Mucosa of rectum (tissue), 2 donors: Measurements from ENCODE around the gene SLC5A1.

Experiments
- H3K27ac ChIP-seq, 2 donors: one replicate each; pipeline ENCODE4 v1.7.0; 2013; ENCODE audit warnings: inconsistent platforms in 2 of 2, low read depth in 2 of 2, low read length in 2 of 2
- H3K27me3 ChIP-seq, 2 donors: one replicate each; pipeline ENCODE4 v1.7.0; 2013; ENCODE audit warnings: low read length in 2 of 2; ENCODE audit not compliant: control insufficient read depth in 2 of 2, insufficient read depth in 2 of 2
- H3K36me3 ChIP-seq, 2 donors: one replicate each; pipeline ENCODE4 v1.7.0; 2013; ENCODE audit warnings: low read length in 2 of 2; ENCODE audit not compliant: control insufficient read depth in 2 of 2, insufficient read depth in 2 of 2
- H3K4me1 ChIP-seq, 2 donors: one replicate each; pipeline ENCODE4 v1.7.0; 2013; ENCODE audit warnings: low read length in 2 of 2, mild to moderate bottlenecking in 1 of 2; ENCODE audit not compliant: control insufficient read depth in 2 of 2, insufficient read depth in 2 of 2
- H3K4me3 ChIP-seq, 2 donors: one replicate each; pipeline ENCODE4 v1.7.0; 2013; ENCODE audit warnings: low read length in 2 of 2
- H3K9ac ChIP-seq, 2 donors: one replicate each; pipeline ENCODE4 v1.7.0; 2013; ENCODE audit warnings: low read length in 2 of 2, low read depth in 1 of 2, mild to moderate bottlenecking in 1 of 2
- H3K9me3 ChIP-seq, 2 donors: one replicate each; pipeline ENCODE4 v1.7.0; 2013; ENCODE audit warnings: low read length in 2 of 2; ENCODE audit not compliant: control insufficient read depth in 2 of 2
- donor health status: healthy.
- donor health status: Normal muscosa, but diverticular disease.

The SLC5A1 gene

DNA sequence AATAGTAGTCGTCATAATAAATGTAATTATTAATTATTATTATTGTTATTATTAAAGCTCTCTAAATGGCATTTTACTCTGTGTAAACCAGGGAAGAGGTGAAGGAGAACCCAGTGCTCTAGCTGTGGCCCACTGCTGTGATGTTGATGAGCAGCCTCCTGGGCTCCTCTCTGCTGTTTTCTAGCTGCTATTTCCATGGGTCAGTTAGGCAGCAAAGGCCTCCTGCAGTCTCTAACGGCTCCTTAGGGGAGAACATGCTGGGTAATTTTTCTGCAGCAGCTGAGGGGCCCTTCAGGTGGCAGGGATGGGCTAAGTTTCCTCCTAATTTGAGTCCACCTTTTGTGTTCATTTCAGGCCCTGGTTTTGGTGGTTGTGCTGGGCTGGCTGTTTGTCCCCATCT is 24.6 kb downstream of the SLC5A1 start:
- Histone ChIP-seq H3K9me3 (no peaks in the 10 kb centered on the region), H3K4me1 (no peaks in the 10 kb centered on the region), H3K27ac (no peak overlapping the region), H3K4me3 (no peak overlapping the region), H3K36me3 (no peaks in the 10 kb centered on the region), H3K9ac (no peak overlapping the region), H3K27me3 (peaks cover 0 to 3% of the 10 kb centered on the region in 2 donors)

DNA sequence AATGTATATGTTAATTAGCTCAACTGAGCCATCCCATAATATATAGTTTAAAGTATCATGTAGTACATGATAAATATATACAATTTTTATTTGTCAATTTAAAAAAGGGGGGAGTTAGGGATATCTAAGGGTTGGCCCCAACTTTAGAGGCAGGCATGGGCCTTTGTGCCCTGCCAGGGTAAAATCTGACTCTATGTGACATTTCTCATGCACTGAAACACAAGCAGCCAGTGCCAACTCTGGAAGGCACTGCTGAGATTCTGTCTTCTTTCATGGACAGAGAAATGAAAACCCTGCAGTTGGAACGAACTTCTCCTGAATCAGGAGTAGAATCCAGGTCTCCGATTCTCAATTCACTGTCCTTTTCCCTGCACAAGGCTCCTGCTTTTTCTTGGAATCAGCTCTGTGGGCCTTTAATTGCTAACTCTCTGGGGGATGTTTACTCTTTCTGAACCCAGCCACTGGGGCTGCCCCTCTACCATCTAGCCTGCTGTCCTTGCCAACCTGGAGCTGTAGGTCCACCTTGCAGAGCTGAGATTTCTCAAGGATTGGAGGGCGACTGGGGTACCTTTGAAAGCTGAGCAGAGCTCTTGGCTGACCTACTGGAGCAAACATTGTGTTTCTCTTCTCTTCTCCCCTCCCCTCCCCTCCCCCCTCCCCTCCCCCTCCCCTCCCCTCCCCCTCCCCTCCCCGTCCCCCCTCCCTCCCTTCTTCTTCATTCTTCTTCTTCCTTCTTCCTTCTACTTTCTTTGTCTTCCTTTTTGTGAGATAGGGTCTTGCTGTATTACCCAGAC is 26.7 kb downstream of the SLC5A1 start:
- H3K27ac ChIP-seq, result peak overlapping the region in 1 of 2 donors; percentile 37
- no peak overlapping the region for H3K4me3 ChIP-seq
- H3K9me3 ChIP-seq, result no peaks in the 10 kb centered on the region
- no peaks in the 10 kb centered on the region for H3K36me3 ChIP-seq
- H3K27me3 ChIP-seq, result peaks cover 0 to 3% of the 10 kb centered on the region in 2 donors
- peaks cover 2 to 5% of the 10 kb centered on the region in 2 donors for H3K4me1 ChIP-seq
- H3K9ac ChIP-seq, result no peak overlapping the region

DNA sequence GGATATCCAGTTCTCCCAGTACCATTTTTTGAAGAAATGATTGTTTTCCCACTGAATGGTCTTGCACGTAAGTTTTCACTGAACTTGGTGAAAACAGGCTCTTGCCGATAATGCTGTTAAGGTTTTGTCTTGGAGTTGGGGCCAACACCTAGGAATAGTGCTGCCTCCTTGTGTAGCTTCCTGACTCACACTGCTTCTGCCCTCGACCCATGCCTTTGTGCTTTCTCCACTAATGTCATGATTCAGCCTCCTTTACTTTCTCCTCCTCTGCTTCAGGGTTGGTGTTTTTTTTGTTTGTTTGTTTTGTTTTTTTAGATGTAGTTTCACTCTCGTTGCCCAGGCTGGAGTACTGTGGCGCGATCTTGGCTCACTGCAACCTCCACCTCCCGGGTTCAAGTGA is 30.2 kb downstream of the SLC5A1 start:
- Histone ChIP-seq H3K4me1 (peaks cover 12 to 13% of the 10 kb centered on the region in 2 donors), H3K36me3 (no peaks in the 10 kb centered on the region), H3K4me3 (no peak overlapping the region), H3K9me3 (no peaks in the 10 kb centered on the region), H3K9ac (no peak overlapping the region), H3K27ac (no peak overlapping the region), H3K27me3 (no peaks in the 10 kb centered on the region)

DNA sequence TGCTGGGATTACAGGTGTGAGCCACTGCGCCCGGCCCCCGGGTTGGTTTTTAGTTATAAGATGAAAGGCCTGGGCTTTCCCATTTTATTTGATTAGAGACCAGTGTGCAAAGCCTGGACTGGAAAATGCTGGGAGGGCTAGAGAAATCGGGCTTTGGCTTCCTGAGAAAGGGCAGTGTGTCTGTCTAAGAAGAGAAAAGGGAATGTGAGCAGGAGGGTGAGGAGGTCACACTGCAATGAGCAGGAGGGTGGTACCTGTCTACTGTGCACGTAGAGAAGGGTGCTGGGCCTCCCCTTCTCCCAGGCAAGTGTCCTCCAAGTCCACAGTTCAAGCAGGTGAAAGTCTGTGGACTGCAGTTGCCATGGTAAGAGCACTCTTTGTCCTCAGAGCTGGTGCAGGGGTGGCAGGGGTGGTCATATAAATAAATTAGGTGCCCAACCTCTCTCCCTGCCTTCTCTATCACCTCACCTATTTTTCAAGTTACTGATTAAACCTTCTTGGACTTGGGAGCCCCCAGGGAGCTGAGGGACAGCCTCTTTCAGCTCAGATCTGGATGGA is 30.8 kb downstream of the SLC5A1 start:
- H3K27ac ChIP-seq, result peak overlapping the region in 1 of 2 donors; percentile 51
- H3K36me3 ChIP-seq, result no peaks in the 10 kb centered on the region
- H3K4me1 ChIP-seq, result peaks cover 12 to 13% of the 10 kb centered on the region in 2 donors
- H3K27me3 ChIP-seq, result no peaks in the 10 kb centered on the region
- no peak overlapping the region for H3K9ac ChIP-seq
- no peaks in the 10 kb centered on the region for H3K9me3 ChIP-seq
- H3K4me3 ChIP-seq, result no peak overlapping the region

DNA sequence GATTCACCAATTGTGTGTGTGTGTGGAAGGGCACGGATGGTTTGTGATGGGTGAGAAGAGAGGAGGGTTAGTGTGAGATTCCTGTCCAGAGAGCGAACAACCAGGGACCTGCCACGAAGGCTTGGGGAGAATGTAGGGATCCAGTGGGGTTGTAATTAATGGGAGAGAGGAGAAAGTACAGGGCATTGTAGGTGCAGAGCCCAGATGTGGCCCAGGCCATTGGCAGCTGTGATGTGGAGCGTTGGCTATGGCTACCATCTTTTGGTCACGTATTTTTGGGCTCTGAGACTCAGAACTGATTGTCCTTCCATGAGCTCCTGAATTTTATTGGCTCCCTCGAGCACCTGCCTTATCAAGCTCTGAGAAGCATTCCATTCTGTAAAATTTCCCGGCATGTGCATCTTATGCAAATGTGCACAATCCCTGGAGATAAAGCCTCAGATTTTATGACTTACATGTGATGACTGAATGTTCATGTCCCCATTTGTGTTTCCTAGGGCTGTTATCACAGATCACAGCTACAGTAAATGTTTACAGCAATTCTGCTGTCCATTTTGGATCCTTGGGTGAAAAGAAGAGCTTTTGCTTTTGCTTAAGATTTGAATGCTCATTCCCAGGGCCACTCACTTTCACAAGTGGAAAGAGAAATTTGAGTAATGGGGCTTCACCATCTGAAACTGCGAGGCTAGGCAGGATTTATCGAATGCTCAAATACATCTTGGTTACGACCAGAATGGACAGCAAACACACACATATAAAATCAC is 33.1 kb downstream of the SLC5A1 start:
- no peaks in the 10 kb centered on the region for H3K9me3 ChIP-seq
- H3K27me3 ChIP-seq, result no peaks in the 10 kb centered on the region
- H3K9ac ChIP-seq, result no peak overlapping the region
- no peak overlapping the region for H3K27ac ChIP-seq
- no peaks in the 10 kb centered on the region for H3K36me3 ChIP-seq
- H3K4me1 ChIP-seq, result peaks cover 12 to 13% of the 10 kb centered on the region in 2 donors
- H3K4me3 ChIP-seq, result no peak overlapping the region

DNA sequence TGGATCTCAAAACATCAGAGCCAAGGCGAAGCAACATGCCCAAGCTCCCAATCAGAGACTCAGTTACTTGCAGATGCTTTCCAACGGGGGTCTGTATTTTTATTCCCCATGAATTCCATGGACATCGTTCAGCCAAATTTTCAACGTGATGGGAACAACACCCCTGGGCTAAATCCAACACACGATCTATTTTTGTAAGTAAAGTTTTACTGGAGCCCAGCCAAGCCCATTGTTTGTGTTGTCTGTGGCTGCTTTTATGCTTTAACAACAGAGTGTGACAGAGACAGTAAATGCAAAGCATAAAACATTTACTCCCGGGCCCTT is 33.7 kb downstream of the SLC5A1 start:
- H3K27me3 ChIP-seq, result no peaks in the 10 kb centered on the region
- H3K27ac ChIP-seq, result no peak overlapping the region
- no peak overlapping the region for H3K4me3 ChIP-seq
- no peak overlapping the region for H3K9ac ChIP-seq
- no peaks in the 10 kb centered on the region for H3K9me3 ChIP-seq
- peaks cover 12 to 13% of the 10 kb centered on the region in 2 donors for H3K4me1 ChIP-seq
- H3K36me3 ChIP-seq, result no peaks in the 10 kb centered on the region

DNA sequence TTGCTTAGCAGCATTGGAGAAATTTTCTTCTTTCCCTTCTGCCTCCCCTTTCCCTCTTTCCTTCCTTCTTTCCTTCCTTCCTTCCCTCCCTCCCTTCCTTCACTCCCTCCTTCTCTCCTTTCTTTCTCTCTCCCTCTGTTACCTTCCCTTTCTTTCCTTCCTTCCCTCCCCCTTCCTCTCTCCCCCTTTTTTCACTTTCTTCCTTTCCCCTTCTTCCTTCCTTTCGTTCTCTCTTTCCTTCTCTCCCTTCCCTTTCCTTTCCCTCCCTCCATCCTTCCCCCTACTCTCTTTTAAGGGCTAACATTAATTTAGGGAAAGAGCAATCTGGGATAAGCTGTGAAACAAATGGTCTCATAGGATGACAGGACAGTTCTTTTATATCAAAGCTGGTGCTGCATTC is 34.1 kb downstream of the SLC5A1 start:
- Histone ChIP-seq H3K9me3 (no peaks in the 10 kb centered on the region), H3K4me3 (no peak overlapping the region), H3K27ac (no peak overlapping the region), H3K9ac (no peak overlapping the region), H3K4me1 (peaks cover 12 to 13% of the 10 kb centered on the region in 2 donors), H3K36me3 (no peaks in the 10 kb centered on the region), H3K27me3 (no peaks in the 10 kb centered on the region)

DNA sequence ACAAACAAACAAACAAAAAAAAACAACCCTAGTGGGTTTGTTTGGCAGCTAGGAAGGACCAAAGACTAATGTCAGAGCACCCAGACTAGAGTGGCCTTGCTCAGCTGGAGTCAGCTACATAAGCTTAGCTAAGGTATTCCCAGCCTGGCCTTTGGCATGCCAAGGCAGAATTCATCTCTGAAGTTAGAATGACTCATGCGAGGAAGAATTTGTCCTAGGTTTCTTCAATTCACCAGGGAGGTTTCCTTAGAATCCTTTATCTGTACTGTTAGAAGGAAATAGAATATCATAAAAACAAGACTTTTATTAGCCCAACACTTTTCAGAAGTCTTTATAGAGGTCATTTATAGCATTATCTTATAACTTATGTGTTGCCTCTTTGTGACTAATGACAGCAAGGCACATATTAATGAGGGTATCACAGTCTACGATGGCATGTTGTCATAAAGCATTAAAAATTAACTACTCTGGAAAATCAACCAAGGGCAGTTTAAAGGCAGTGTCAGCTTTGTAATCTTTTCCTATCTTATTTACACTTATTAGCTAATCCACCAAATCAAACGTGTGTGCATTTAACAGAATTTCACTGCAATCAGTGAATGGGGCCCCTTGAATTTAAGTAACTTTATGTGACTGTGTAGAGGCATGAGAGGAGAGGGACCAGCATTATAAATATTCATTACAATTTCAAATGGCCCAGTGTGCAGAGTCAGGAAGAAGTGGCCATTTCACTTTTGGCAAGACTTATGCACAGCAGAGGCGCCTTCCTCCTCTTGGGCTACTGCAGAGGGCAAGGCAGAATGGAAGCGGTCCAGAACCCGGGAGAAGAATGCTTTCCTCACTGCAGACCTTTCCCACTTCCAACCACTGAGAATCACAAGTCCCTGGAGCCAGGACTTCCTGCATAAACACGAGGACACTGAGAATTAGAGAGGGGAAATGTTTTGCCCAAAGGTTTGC is 36.3 kb downstream of the SLC5A1 start:
- Histone ChIP-seq H3K4me3 (no peak overlapping the region), H3K4me1 (peaks cover 8 to 10% of the 10 kb centered on the region in 2 donors), H3K27me3 (no peaks in the 10 kb centered on the region), H3K9me3 (no peaks in the 10 kb centered on the region), H3K9ac (no peak overlapping the region), H3K27ac (no peak overlapping the region), H3K36me3 (no peaks in the 10 kb centered on the region)

DNA sequence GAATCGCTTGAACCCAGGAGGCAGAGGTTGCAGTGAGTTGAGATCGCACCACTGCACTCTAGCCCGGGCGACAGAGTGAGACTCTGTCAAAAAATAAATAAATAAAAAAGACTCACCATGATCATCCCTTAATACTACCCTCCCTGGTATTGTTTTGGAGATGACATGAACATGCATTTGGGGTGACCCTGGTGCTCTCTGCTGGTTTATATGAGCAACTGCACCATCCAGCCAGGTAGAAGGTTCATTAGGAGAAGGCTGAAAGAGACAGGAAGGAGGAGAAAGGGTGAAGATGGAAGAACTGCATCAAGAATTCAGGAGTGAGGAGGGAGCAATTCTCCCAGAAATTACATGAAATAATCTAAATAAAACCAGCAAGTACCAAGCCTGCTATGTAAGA is 37.8 kb downstream of the SLC5A1 start:
- Histone ChIP-seq H3K9ac (no peak overlapping the region), H3K36me3 (peaks cover 0 to 2% of the 10 kb centered on the region in 2 donors), H3K4me3 (no peak overlapping the region), H3K27me3 (no peaks in the 10 kb centered on the region), H3K9me3 (no peaks in the 10 kb centered on the region), H3K27ac (no peak overlapping the region), H3K4me1 (peaks cover 7 to 9% of the 10 kb centered on the region in 2 donors)
